ENCODE results near the gene KIZ.
A peak's percentile ranks its signal among the peaks of the same experiment; 100 is the strongest.

KIZ gene

DNA sequence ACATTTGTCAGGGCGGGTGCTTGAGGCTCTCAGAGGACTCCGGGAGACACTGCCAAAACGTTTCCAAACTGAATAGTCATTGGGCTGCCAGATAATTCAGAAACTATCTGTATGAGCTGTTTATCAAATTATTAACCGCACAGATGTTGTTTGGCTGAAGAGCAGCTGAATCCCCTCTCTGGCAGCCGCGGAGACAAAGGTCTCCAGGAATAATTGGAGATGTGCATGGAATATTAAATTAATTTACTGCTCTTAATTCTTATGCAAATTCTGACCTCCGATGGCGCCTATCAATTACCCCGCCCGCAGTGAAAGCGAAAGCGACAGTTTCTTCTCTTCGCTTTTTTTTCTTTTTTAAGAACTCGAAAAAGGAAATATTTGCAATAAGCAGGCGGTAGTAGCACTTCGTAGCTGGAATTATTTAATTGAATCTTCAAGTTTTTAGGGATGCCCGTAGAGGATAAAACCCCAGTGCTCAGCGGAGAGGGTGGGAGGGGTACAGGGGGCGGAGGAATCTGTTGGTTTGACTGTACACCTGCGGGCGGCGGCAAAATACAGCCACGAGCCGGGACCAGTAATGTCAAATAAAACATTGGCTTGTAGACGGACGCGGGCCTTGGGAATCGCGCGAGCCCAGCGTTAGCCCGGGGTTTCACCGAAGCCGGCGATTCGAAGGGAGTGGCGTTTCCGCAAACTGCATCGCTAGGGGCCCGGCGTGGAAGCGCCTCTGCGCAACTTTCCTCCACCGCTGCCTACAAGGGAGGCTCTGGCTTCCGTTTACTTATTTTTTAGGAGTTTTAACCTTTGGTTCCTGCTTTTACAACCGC is 25.9 kb upstream of the KIZ start:
- no peak for TF ChIP-seq CTCF (IDR thresholded peaks at IDR 0.05)
- DNase-seq, result peak; percentile 52
- no peaks in the 10 kb centered on the region for H3K36me3 Mint-ChIP-seq (ENCODE audit: low read depth)
- peaks cover 23% of the 10 kb centered on the region for H3K4me1 Mint-ChIP-seq
- H3K9me3 Mint-ChIP-seq, result no peaks in the 10 kb centered on the region
- peak overlapping the region; percentile 79 for H3K4me3 Mint-ChIP-seq
- H3K27ac Mint-ChIP-seq, result no peak overlapping the region
- peaks cover 94% of the 10 kb centered on the region for H3K27me3 Mint-ChIP-seq (ENCODE audit: low read depth, poor library complexity)

GRCh38 chr20:21100578-21101452 is 25.1 kb upstream of the KIZ start:
- H3K4me1 Mint-ChIP-seq, result peaks cover 23% of the 10 kb centered on the region
- no peaks in the 10 kb centered on the region for H3K36me3 Mint-ChIP-seq (ENCODE audit: low read depth)
- H3K9me3 Mint-ChIP-seq, result no peaks in the 10 kb centered on the region
- H3K27me3 Mint-ChIP-seq (ENCODE audit: low read depth, poor library complexity), result peaks cover 98% of the 10 kb centered on the region
- no peak for TF ChIP-seq CTCF (IDR thresholded peaks at IDR 0.05)
- H3K4me3 Mint-ChIP-seq, result peak overlapping the region; percentile 79
- DNase-seq, result peak; percentile 35
- H3K27ac Mint-ChIP-seq, result no peak overlapping the region

GRCh38 chr20:21101453-21101931 is 24.4 kb upstream of the KIZ start:
- no peaks in the 10 kb centered on the region for H3K36me3 Mint-ChIP-seq (ENCODE audit: low read depth)
- H3K27me3 Mint-ChIP-seq (ENCODE audit: low read depth, poor library complexity), result peaks cover 100% of the 10 kb centered on the region
- H3K4me1 Mint-ChIP-seq, result peaks cover 29% of the 10 kb centered on the region
- no peak overlapping the region for H3K27ac Mint-ChIP-seq
- peak overlapping the region; percentile 40 for H3K4me3 Mint-ChIP-seq
- TF ChIP-seq CTCF (IDR thresholded peaks at IDR 0.05), result no peak
- no peaks in the 10 kb centered on the region for H3K9me3 Mint-ChIP-seq
- DNase-seq, result peak; percentile 47

DNA sequence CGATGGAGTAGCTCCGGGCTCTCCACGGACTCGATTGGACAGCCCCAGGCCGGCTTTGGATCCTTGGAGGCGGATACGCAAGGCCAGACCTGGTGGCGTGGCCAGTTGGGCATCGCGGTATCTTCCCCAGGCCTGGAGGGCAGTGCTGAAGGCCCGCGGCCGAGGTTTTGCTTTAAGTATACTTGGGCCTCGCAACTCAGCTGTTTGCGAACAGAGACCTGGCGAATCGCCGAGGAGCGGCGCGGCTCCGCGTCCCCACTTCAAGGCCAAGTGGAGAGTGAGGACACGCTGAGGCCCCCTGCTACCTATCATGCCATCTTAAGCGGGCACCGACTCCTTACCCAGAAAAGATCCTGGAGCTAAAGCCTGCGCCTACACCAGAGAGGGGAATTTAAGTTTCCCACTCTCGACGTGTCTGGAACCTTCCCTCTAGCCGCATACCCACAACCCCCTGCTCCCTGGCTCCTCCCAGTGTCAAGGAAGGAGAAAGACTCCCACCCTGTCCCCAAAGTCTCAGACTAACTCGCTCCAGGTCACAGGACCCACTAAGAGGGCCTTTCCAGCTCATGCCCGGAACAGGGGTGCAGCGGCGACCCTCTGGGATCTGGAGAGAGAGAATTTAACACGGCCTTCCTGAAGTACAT is 23.8 kb upstream of the KIZ start:
- H3K27me3 Mint-ChIP-seq (ENCODE audit: low read depth, poor library complexity), result peaks cover 100% of the 10 kb centered on the region
- peaks cover 30% of the 10 kb centered on the region for H3K4me1 Mint-ChIP-seq
- TF ChIP-seq CTCF (IDR thresholded peaks at IDR 0.05), result no peak

DNA sequence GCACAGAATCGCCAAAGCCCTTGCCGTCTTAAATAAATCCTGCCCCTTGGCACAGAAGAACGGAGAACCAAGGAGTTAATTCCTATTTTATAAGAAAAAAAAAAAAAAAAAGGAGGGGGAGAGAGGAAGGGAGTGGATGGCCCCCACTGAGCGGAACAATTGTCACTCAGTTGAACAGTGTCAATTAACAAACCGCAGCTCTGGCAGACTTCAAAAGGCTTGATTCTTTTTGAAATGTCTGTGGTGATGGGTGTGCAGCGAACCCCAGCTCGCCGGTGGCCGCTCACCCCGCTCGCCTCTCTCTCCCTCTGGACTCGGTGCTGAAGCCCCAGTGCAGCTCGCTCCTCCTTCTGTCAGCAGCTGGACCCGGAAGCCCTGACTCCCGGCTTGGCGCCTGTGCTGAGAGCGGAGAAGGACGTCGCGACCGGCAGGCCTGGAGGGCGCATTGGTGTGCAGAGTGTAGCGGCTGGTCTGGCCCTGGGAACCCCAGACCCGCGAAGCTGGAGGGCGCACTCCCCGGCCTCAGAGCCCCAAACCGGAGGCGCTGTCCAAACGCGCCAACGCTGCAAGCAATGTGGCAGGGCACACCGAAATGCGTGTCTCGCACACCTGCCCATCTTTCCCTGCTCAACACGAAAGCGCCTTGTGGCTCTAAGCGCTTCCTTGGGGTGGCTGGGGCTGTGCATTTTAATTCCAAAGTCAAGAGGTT is 23.1 kb upstream of the KIZ start:
- Mint-ChIP-seq H3K9me3 (no peaks in the 10 kb centered on the region), H3K27ac (no peak overlapping the region), H3K4me1 (peaks cover 30% of the 10 kb centered on the region), H3K36me3 (ENCODE audit: low read depth) (no peaks in the 10 kb centered on the region), H3K27me3 (ENCODE audit: low read depth, poor library complexity) (peaks cover 100% of the 10 kb centered on the region), H3K4me3 (peak overlapping the region; percentile 75)
- no peak for TF ChIP-seq CTCF (IDR thresholded peaks at IDR 0.05)
- DNase-seq, result peak; percentile 49

More for the DNA sequence above, 23.8 kb upstream of the KIZ start:
- no peak overlapping the region for H3K27ac Mint-ChIP-seq
- H3K36me3 Mint-ChIP-seq (ENCODE audit: low read depth), result no peaks in the 10 kb centered on the region
- DNase-seq, result peak; percentile 38
- no peaks in the 10 kb centered on the region for H3K9me3 Mint-ChIP-seq
- peak overlapping the region; percentile 75 for H3K4me3 Mint-ChIP-seq

Measured in nephron progenitor cell (in vitro differentiated cells).